GM19372 (cell line): ENCODE data around the gene SEC11C.
"Not testable (repeated sequence)": the region's sequence is repeated elsewhere in the genome, so short reads cannot be mapped to it uniquely, and the experiment has no call there.

ENCODE experiments used
- ATAC-seq: cut with Tn5 transposase; IDR thresholded peaks from one replicate; pipeline ENCODE4 v1.9.1; 2021; ENCODE audit warnings: mild to moderate bottlenecking, low read depth, moderate library complexity; ENCODE audit not compliant: unreplicated experiment

SEC11C gene

DNA sequence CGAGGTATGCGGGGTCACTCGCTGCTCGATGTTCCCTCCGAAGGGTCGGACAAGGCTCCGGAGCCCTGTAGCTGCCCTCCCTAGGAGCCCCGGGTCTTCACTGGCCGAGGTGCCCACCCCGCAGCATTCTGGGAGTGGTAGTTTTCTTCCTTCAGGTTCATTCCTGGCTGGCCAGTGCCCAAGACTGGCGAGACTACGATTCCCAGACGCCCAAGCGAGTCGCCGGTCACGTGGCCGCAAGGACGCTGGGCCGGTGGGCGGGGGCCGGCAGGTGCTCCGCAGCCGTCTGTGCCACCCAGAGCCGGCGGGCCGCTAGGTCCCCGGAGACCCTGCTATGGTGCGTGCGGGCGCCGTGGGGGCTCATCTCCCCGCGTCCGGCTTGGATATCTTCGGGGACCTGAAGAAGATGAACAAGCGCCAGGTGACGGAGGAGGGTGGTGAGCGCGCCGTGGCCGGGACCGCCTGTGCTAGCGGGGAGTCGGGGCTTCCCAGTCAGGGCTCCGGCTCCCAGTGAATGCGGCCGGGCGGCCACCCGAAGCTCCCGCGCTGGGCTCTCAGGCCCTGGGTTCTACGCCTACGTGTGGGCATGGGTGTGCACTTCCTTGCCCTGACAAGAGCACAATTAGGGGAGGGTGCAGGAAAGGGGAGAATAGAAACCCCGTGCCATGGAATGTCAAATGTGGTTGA is at the start of gene SEC11C:
SEC11C (plus strand) TSS at position 270 of the 687 bp plus-strand sequence; CDS start at position 335, 65 bp downstream.
- ATAC-seq: peak; percentile 68

DNA sequence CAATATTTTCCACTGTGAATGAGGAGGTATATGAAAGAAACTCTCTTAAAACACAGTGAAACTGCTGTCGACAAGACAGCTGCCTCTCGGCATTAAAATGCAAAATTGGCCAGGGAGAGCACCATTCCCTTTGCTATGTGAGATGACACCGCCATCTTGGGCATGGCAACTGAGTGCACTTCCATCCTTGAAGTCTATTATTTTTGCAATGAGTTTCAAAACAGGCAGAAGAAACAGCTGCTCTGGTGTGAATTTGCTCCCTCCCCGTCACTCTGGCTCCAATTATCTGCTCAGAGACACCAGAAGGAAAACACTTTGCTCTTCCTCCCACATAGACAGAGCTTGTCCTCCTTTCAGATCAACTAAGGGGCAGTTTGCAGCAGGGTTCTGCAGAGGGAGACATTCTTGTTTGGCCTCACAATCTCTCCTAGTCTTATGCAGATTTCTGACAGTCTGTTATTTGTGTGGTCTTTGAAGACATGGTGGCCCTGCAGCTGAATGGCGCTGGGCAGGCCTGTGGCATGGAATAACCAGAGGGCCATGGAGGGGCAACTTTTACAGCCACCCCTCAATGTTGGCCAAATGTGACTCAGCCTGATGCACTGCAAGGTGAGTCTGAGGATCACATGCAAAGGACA is 48.6 kb upstream of the SEC11C start:
- ATAC-seq: no peak

DNA sequence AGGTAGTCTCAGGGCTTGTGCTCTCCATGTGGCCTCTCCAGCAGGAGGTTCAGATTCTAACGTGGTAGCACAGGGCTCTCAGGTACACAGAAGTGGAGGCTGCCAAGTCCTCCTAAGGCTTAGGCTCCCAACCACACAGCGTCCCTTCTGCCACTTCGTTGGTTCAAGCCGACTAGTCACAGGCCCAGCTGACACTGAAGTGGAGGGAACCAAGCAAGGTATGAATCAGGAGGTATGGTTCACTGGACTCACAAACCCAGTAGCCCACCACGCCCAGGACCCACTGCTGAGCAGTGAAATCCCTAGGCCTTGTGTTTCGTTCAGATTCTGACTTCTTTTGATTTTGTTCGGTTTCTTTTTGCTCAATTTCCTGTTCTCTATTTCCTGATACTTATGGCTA is 46.0 kb upstream of the SEC11C start:
- no peak for ATAC-seq

DNA sequence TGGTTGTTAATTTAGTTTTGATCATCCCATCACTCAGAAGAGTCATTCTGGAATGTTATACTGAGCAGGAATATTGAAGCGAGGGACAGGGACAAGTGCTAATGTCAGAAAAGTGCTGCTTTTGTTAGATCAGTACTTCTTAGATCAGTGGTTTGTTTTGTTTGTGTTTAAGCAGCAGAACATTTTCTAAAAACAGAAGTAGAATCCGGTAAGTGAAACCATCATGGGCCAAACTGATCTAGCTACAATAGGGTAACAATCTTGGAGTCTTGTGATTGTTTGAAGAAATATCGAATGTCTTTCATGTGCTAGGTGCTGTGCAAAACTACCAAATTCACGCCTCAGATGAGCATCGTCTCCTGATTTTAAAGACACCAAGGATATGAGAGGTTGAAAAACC is 45.1 kb upstream of the SEC11C start:
- no peak for ATAC-seq

DNA sequence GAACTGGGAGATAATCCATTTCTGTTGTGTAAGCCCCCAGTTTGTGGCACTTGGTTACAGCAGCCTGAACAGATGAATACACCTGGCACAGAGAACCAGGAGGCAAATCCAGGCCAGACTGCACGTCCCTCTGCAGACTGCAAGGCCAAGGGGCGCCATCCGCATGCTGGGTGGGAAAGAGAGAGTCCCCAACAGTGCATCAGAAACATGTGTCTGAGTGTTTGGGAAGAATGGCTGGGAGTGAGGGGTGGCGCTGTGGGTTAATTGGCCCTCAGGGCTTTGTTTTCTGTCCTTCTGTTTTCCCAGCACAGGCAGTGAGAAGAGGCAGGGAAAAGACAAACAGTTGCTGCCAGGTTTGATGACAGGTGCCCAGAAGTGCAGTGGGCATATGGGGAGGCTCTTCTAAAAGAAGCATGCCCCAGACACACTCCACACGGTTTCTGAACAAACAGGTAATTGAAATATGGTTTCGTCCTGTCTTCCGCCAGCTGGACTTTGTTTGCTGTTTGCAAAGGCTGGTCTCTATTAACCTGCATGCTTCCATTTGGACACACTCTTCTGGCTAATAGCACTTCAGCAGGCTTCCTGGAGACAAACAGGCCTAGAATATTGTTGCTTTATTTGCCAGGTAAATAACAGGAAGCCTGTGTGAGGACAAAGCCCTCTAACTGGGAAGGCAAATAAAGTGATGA is 43.4 kb upstream of the SEC11C start:
- no peak for ATAC-seq

DNA sequence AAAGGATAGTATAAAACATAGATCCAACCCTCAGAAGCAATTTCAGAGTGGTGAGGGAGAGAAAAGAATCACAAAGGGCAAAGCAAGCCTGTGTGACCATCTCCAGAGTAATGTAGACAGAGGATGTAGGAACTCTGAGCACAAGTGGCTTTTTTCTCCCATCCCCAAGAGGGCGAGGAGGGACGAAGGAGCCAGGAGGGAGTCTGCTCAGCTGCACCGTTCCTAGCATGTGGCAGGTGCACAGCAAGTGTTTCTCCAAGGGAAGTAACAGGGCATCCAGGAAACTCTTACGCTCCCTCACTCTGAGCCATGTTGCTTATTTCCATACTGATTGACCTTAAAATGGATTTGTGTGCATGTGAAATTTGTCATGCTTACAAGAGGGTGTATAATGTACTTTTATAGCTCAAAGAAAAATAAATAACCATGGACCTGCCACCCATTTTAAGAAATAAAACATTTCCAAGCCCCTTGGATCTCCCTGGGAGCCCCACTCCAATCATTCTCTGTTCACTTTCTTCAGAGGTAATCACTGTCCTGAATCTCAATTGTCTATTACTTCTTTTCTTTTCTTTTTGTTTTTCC is 37.8 kb upstream of the SEC11C start:
- no peak for ATAC-seq

DNA sequence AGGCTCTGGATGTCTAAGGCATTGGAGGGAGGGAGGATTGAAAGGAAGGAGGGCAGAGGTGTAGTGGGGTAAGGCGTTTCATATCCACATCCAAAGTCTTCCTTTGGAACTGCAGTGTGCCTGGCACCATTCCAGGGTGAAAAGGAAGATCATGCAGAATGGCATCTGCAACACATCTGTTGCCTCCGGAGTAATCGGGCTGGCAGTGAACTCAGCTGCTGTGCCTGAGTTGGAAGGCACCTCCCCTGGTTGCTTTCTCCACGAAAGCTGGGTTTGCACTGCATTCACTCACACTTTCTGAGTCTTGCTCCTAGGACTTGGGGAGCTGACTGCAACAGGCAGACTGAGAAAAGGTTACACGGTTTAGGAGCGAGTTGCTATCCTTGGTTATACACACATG is 30.3 kb upstream of the SEC11C start:
- ATAC-seq: no peak

DNA sequence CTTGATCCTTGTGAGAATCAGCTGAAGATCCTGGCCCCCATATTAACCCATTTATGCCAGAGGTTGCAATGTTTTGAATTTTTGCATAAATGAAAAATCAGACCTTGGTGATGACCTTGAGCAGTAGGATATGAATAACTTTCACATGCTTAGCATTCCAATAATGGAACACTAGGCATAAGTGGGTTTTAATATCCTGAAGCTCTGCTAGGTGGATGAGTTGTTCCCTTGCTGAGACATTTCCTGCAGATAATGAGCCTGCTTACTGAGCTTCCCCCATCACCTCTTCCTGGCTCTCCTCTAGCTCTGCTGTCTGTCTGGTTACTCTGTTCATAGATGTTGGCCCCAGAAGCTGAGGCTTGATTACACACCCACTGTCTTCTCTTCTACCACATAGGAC is 25.5 kb upstream of the SEC11C start:
- ATAC-seq: no peak

DNA sequence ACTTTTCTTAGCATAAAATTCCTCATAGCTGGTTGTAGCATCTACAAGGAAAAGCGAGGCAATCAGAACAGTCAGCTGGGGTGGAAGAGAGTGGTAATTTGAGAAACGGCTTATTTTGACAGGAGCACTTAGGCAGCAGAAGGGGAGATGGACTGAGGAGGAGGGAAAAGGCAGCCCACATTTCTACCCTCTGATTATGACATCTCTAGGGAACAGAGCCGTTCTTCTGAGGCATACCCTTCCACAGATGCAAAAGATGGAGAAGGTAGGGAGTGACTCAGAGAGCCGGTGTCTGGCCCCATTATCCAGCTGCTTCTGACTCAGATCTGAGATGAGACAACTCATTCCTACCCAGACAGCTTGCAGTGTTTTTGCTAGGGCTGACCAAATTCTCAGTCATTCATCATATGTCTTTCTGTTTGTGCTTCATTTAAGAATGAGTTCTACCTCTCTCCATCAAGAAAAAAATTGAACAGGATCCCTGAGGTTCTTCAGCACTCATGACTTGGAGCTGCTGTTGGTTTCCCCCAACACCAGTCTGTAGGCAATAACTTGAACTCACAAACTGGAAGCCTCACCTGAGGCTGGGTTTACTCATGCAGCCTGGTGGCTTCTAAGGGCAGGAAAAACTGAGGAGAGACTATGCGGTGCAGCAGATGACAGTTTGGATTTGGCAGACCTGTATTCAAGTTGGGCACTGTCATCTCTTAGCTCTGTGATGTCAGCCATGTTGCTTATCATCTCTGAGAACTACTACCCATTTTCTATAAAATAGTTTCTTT is 15.9 kb upstream of the SEC11C start:
- no peak for ATAC-seq

DNA sequence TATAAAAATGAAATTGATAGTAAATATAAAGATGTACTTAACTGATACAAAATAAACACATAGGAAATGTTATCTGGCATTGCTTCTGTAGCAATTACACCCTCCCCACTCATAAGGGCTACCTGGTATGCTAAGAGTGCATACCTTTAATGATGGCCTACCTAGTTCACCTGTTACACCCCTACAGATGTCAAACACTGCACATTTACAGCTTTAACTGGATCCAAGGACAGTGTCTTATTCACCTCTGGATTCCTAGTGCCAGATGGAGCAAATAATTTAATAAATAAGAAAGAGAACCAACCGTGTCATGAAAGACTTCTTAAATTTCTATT is 15.3 kb upstream of the SEC11C start:
- ATAC-seq: no peak

DNA sequence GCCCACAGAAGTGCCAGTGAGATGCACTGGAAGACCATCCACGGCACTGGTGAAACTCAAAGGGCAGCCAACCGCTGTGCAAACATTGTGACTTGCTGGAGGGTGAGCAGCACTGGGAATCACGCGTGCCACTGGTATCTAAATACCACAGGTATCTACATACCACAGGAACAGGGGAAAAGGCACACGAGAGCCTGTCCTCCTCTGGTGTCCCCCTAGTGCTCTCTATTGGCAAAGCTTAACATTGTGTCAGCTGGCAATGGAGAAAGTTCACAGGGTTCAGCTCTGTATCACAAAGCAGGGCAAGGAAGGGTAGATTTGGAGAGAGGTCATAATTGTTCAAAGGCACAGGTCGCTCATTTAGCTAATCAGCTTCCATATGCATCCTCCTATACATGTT is 12.6 kb upstream of the SEC11C start:
- no peak for ATAC-seq

DNA sequence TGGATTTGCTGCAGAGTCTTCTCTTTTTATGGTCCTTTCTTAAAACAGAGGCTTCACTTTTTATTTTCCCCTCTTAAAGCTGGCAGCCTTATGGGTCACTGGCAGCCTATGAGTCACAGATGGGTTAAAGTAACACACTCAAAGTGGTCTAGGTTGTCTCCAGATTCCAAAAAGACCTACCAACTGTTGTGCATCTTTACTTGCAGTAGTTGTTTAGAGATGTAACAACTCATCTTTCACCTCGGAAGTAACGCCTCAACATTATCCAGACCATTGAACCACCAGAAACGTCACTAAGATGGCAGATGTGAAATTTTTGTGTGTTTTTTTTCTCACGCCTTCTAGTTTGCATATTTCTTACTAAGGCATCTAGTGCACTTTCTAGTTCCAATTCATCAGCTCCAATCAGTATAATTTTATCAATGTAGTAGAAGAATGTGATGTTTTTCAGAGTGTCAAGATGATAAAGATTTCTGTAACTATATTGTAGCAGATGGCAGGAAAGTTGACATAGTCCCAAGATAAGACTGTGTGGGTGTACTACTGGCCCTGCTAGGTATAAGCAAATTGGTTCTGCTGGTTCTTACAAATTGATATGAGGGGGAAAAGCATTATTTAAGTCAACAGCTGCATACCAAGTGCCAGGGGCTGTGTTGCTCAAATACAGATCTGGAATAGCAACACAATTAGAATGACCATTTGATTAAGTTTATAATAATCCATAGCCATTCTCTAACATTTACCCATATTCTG is 9.6 kb upstream of the SEC11C start:
- ATAC-seq: no peak

DNA sequence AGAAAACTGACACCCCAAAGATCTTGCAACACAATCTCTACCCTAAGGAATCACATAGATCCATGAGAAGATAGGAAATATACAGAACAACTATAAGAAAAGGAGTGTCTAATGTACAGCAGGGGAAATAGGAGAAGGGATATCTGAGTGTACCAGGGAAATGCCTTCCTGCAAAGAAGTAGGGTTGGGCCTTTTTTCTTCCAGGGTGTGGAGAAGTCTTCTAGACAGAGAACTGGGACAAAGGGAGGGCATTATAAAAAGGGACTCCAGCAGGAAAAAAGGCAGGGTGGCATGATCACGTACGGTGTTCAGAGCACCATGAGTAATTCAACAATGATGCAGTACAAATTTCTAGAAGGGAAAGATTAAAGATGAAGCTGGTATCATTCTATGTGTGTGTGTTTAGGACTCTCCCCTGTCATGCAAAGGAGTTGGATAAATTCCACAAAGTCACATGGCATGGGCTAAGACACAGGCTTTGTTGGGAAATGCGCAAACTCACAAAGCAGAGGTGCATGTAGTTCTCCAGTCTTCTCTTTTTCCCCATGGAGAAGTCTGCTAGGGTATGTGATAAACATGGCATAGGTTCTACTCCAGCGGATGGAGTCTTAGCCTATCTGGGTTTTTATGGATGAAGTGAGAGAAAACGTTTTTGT is 6.7 kb upstream of the SEC11C start:
- ATAC-seq: no peak

DNA sequence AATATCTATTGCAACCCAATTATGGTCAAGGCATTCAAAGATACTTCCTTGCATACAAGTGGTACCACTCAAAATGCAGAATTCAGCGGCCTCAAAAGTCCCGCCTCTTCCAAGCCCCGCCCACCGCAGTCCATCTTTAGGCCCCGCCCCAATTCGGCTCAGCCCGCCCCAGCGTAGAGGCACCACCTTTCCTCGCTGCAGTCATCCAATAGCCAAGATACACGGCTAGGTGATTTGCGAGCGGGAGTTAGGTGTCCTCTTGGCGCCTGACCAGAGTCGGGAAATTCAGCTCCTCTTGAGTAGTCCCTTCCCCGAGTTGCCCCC is 431 bp upstream of the SEC11C start:
- peak; percentile 66 for ATAC-seq

DNA sequence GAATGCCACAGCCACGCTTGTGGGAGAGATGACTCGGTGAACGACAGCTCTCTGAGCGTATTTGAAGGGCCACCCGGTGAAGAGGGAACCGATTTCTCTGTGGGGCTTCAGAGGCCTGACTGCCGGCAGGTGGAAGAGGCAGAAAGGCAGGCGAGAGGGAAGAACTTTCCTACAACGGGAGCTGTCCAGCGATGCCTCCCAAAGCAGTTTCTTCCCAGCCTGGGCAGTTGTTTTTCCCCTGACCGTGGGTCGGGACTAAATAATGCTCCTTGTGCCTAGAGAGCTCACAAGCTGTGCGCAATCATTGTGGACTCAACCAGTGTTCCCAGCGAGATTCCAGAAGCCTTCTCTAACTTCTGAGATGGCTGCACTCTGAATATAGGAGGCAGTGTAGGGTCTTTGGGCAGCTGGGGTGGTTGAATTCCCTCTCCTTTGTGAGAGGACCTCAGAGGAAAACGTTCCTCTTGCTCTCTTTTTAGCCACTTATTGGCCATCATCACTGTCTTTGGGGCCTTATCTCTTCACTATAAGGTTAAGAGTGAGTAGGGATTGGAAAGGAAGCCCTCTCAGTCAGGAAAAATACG is 710 bp downstream of the SEC11C start:
- peak; percentile 0 for ATAC-seq

DNA sequence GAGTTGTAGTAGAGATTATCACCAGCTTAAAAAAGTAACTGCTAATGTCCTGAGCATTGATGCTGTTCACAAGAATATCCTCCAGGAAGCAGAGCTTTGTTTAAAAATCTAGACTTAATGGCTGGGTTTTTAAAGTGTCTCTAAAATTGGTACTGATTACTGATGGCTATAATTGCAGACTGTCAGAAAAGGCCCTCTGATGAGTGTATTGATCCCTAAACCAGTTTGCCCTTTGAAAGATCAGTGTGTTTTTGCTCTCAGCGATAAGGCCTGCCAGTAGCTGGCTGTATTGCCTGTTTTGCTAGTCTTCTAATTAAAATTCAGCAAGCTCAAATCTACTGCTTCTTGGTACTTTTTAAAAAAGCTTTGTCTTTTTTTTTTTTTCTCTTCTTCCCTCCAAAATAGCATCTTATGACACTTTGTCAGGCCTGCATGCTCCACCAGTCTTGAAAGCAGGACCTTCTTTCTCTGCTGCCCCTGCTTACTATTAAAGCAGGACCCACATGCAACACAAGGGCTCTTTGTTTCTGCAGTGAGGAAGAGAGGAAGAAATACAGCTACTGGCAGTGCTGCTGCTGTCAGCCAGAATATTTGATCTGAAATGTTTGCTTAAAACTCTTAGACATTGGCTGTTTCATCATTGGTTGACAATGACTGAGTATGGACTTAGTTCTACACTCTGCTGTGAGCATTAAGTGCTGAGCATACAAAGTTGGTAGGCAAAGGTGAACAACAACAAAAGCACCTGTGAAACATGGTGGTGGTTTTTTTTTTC is 1.8 kb downstream of the SEC11C start:
- ATAC-seq: no peak

DNA sequence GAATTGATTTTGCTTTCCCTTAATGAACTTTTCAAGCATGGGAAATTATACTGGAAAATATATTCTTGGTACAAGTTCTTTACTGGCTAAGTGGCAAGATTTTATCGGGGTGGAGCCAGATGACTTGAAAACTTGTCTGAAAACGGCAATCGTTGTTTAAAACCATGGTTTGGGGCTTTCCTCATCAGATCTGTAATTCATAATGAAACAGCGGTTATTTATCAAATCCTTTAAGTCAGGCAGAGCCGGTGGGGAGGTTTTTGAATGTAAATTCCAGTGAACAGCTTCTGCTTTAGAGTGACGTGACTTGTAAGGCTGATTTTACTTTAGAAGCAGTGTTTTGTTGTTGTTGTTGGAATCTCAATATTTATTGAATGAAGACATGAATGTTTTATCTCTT is 2.6 kb downstream of the SEC11C start:
- no peak for ATAC-seq

DNA sequence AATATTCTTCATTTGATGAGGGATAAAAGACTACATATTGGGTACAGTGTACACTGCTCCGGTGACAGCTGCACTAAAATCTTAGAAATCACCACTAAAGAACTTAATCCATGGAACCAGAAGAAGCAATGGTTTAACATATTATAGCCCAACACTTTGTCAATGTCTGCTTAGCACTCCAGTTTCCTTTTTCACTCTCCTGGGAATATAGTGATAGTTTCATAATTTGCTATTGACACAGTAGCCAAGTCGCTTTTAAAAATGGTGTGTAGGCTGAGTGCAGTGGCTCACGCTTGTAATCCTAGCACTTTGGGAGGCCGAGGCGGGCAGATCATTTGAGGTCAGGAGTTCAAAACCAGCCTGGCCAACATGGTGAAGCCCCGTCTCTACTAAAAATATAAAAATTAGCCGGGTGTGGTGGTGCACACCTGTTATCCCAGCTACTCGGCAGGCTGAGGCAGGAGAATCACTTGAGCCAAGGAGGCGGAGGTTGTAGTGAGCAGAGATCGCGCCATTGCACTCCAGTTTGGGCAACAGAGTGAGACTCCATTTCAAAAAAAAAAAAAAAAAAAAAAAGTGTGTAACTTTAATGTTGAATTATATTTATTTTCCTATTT is 3.2 kb downstream of the SEC11C start:
- not testable (repeated sequence) for ATAC-seq
